EL (cell line): ENCODE measurements around the gene ANKS1A.
A peak's percentile ranks its signal among the peaks of the same experiment; 100 is the strongest.
"Not testable (repeated sequence)": the region's sequence is repeated elsewhere in the genome, so short reads cannot be mapped to it uniquely, and the experiment has no call there.

Source experiments
- DNase-seq: peaks from one replicate; pipeline ENCODE4 v3.0.0-alpha.2; 2016

Gene ANKS1A

GRCh38 chr6:34888874-34889555 is at the start of gene ANKS1A:
TSS of gene ANKS1A (plus strand) at chr6:34889255. CDS start at chr6:34889403, 148 bp downstream.
- peak; percentile 63 for DNase-seq

GRCh38 chr6:34839666-34840352 is 49.2 kb upstream of the ANKS1A start:
- DNase-seq: peak; percentile 11

- DNase-seq: not testable (repeated sequence)
These were observed 40.0 kb upstream of the ANKS1A start for GRCh38 chr6:34849066-34849465.

GRCh38 chr6:34851361-34851760 is 37.7 kb upstream of the ANKS1A start:
- no peak for DNase-seq

DNA sequence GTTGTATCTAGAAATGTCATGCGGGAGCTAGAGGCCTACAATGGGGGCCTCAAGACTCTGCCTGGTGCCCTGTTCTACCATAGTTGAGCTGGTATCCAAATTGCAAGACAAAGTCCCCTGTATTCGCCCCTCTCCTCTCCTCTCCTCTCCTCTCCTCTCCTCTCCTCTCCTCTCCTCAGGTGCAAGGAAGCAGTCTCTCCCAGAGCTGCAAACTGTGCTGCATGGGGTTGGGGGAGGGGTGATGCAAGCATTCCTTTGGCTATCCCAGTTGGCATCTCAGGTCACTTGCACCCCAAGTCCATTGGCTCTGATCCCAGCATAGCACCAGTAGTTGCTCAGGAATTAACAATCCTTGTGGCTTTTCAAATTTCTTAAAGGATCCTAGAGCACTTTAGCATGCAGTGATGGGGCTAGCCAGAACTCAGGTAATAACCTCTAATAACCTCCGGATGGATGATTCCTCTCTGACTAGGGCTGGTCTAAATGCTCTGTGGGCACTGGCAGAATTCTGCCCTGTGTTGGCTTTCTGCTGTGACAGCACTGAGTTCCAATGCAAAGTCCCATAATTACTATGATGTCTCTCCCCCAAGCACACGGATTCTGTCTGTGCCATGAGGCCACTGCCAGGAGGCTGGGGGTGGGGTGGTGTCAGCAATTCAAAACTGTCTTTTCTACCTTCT is 36.5 kb upstream of the ANKS1A start:
- DNase-seq: peak; percentile 58

DNA sequence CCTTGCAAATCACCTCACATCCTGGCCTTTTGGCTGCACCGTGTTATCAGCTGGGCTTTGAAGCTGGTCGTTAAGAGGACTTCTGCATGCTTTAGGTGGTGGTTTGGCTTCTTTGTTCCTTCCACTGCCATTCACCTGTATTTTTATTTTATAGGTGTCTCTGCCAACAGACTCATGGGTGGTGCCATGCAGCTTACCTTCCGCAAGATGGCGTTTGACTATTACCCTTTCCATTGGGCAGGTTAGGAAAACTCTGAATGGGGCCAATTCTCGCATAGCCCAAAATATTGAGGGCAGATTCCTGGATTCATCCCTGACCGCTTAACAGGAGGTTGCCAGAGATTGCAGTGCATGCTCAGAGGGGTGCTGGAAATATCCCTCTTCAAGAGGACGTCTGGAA is 33.6 kb upstream of the ANKS1A start:
- DNase-seq: no peak

GRCh38 chr6:34858681-34859080 is 30.4 kb upstream of the ANKS1A start:
- DNase-seq: no peak

- DNase-seq: no peak
These were observed 29.1 kb upstream of the ANKS1A start for GRCh38 chr6:34859951-34860350.

DNA sequence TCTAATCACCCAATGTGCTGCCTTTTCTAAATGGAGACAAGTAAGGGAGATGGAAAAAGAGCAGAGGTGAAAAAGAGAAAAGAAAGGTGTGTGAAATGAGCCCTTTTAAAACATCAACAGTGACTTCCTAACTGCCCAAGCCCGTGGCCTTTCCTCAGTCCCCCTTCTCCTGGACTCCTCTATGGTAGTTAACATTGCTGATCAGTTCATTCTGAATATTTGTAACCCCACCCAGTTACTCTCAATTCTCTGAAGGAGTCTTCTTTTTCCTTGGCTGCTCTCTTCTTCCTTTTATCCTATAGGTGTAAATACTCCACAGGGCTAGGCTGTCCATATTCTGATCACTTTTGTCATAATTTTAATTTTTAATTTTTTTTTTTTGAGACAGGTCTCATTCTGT is 28.3 kb upstream of the ANKS1A start:
- DNase-seq: no peak

DNA sequence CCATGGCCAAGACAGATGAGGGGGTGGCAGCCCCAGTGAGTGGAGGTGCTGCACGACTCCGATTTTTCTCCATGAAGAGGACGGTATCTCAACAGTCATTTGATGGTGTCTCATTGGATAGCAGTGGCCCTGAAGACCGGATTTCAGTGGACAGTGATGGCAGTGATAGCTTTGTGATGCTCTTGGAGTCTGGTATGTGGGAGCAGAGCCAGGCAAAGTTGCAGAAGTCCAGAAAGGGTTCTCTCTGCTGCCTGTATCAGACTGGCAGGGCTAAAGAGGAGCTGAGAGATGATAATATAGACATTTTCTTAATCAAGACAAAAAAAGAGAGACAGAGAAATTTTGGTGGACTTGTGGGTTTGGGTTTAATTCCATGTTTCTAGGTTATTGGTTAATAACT is 25.0 kb upstream of the ANKS1A start:
- no peak for DNase-seq

DNA sequence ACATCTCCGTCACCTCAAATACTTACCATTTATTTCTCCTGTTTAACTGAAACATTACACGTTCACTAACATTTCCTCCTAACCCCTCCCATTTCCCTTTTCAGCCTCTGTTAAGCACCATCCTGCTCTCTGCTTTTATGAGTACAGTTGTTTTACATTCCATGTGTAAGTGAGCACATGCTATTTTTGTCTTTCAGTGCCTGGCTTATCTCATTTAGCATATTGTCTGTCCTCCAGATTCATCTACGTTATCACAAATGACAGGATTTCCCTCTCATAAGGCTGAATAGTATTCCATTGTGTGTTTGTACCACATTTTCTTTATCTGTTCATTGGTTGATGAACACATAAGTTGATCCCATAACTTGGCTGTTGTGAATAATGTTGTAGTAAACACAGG is 23.9 kb upstream of the ANKS1A start:
- no peak for DNase-seq

DNA sequence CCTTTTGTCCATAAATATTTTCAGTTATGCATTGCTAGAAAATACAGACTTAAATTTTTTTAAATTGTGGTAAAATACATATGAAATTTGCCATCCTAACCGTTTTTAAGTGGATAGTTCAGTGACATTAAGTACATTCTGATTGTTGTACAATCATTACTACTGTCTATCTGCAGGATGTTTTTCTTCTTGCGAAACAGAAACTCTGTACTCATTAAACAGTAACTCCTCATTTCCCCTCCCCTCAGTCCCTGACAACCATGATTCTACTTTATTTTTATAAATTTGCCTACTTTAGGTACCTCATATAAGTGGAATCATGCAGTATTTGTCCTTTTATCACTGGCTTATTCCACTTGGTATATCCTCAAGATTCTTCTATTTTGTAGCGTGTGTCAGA is 22.5 kb upstream of the ANKS1A start:
- no peak for DNase-seq

- no peak for DNase-seq
These were observed 21.6 kb upstream of the ANKS1A start for GRCh38 chr6:34867484-34867883.

GRCh38 chr6:34871853-34872252 is 17.2 kb upstream of the ANKS1A start:
- no peak for DNase-seq

- DNase-seq: no peak
These were observed 16.7 kb upstream of the ANKS1A start for GRCh38 chr6:34872332-34872731.

GRCh38 chr6:34875292-34876213 is 13.5 kb upstream of the ANKS1A start:
- no peak for DNase-seq

DNA sequence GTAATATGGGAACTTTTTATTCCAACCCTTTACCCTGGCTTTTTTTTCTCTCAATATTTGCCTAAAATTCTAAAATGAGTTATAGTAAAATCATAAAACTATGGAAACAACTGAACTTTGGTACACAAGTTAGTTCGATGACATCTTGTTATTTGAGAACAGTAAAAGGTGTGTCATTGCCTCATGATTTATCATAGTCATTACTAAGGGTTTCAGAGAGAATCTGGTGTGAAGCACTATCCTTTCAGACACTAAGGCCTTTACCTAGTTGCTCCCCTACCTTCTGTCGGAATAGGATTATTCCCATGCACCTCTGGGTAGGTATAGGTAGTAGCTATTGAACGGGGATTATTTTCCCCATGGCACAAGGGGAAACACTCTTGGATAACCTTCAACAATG is 12.6 kb upstream of the ANKS1A start:
- no peak for DNase-seq

GRCh38 chr6:34877259-34877658 is 11.8 kb upstream of the ANKS1A start:
- no peak for DNase-seq

DNA sequence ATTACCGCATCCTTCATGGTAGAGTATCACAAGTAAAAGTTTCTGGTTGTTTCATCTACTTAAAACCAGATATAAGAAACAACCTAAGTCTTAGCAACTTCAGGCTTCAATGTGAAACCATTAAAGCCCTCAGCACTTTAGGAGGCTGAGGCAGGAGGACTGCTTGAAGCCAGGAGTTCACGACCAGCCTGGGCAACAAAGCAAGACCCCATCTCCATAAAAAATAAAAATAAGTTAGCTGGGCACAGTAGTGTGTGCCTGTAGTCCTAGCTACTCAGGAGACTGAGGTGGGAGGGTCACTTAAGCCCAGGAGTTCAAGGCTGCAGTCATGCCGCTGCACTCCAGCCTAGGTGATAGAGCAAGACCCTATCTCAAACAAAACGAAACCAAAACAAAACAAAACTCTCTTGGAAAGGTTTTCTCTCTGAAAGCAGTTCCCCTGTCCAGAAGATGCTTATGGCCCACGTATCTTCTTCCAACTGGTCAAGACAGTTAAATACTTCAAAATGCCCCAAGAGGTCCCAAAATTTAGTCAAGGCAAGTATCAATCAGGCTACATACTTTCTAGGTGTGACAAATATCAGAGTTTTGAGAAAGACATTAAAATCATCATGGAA is 11.1 kb upstream of the ANKS1A start:
- DNase-seq: no peak

DNA sequence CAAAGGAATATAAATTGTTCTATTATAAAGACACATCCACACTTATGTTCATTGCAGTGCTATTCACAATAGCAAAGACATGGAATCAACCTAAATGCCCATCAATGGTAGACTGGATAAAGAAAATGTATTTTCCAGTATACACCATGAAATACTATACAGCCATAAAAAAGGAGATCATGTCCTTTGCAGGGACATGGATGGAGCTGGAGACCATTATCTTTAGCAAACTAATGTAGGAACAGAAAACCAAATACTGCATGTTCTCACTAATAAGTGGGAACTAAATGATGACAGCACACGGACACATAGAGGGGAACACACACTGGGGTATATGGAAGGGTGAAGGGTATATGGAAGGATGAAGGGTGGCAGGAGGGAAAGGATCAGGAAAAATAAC is 5.0 kb upstream of the ANKS1A start:
- DNase-seq: not testable (repeated sequence)

DNA sequence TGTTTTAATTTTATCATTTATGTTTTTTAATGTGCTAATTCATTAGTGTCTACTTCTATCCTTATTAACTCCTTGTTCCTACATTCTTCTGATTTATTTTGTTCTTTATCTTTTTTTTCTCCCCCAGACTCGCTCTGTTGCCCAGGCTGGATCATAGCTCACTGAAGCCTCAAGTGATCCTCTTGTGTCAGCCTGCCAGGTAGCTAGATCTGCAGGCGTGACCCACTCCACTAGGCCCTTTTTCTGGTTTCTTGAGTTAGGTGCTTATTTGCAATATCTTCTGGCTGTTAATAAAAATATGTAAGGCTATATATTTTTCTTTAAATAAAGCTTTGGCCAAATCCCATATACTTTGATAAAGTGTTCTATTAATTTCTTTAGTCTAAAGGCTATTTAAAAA is 4.1 kb upstream of the ANKS1A start:
- no peak for DNase-seq

DNA sequence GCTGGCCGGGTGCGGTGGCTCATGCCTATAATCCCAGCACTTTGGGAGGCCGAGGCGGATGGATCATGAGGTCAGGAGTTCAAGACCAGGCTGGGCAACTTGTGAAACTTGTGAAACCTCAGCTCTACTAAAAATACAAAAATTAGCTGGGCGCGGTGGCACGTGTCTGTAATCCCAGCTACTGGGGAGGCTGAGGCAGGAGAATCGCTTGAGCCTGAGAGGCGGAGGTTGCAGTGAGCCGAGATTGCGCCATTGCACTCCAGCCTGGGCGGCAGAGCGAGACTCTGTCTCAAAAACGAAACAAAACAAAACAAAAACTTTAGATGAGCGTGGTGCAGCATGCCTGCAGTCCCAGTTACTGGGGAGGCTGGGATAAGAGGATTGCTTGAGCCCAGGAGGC is 3.2 kb upstream of the ANKS1A start:
- DNase-seq: not testable (repeated sequence)
